NCI-H1436 treated with DMSO at 0.1 percent for 48 hours (cell line): ENCODE measurements around the gene GABARAPL1.
"Not testable (repeated sequence)": the region's sequence is repeated elsewhere in the genome, so short reads cannot be mapped to it uniquely, and the experiment has no call there.

ENCODE experiments used
- DNase-seq: peaks from one replicate; lab custom pipeline; 2025; lab: John Stamatoyannopoulos, UW

GABARAPL1 gene

DNA sequence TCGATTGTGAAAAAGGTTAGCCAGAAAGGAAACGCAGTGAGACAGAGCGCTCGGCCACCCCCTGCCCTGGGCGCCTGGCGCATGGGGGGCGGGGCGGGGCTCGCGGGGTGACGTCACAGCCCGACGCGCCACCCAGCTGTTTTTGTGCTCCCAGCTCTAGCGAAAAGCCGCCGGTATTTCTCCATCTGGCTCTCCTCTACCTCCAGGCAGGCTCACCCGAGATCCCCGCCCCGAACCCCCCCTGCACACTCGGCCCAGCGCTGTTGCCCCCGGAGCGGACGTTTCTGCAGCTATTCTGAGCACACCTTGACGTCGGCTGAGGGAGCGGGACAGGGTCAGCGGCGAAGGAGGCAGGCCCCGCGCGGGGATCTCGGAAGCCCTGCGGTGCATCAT is at the start of gene GABARAPL1:
Gene GABARAPL1, plus strand, starts transcription at position 139 of the 393 bp plus-strand sequence. Its CDS starts 253 bp downstream, at position 392.
- no peak for DNase-seq

DNA sequence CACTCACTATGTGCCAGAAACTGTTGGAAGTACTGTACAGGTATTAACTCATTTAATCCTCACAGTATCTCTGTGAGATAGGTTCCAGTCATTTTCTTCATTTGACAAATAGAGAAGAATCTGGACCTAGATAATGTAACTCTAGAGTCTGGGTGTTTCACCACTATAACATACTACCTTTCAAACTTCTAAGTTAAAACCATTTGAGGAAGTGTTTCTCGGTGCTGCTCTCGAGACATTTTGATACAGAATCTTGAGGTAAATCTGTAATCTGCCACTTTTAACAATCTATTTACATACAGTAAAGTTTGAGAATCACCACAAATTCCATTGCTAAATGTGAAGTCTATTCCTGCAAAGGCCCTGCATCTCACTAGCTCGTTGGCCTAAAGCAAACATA is 49.6 kb upstream of the GABARAPL1 start:
- no peak for DNase-seq

GRCh38 chr12:10165421-10165820 is 47.3 kb upstream of the GABARAPL1 start:
- no peak for DNase-seq

- no peak for DNase-seq
Observed at GRCh38 chr12:10167599-10167998, 45.1 kb upstream of the GABARAPL1 start.

DNA sequence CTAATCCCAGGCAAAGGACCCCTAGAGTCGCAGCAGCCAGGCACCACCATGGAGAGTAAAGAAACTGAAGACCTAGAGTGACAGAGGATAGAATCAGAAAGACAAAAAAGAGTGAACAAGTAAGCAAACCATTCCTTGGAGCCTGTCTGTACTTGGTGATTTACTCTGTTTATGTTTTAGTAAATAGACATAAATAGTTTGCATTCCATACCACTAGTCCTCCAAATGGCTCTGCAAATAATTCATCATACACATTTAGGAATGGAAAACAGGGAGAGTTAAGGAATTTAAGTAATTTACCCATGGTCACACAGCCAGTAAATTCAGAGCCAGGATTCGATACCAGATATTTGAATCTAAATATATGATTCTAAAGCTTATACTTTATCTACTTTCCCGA is 43.6 kb upstream of the GABARAPL1 start:
- DNase-seq = no peak

GRCh38 chr12:10170216-10170615 is 42.5 kb upstream of the GABARAPL1 start:
- DNase-seq = no peak

- DNase-seq = no peak
Observed at GRCh38 chr12:10171973-10172728, 40.5 kb upstream of the GABARAPL1 start, which contains the start of gene OLR1. Gene OLR1 (minus strand): TSS chr12:10172132. CDS start chr12:10172077, 55 bp downstream.

- DNase-seq = no peak
Observed at GRCh38 chr12:10174986-10175614, 37.6 kb upstream of the GABARAPL1 start.

GRCh38 chr12:10175846-10176636 is 36.6 kb upstream of the GABARAPL1 start:
- no peak for DNase-seq

GRCh38 chr12:10178821-10179220 is 33.9 kb upstream of the GABARAPL1 start, which contains the start of gene TMEM52B:
Gene TMEM52B (plus strand): TSS chr12:10179032. CDS start chr12:10179575, 543 bp downstream.
- DNase-seq = no peak

- DNase-seq = no peak
Observed at GRCh38 chr12:10179776-10180181, 32.9 kb upstream of the GABARAPL1 start.

GRCh38 chr12:10182354-10183049 is 30.2 kb upstream of the GABARAPL1 start:
- DNase-seq = no peak

DNA sequence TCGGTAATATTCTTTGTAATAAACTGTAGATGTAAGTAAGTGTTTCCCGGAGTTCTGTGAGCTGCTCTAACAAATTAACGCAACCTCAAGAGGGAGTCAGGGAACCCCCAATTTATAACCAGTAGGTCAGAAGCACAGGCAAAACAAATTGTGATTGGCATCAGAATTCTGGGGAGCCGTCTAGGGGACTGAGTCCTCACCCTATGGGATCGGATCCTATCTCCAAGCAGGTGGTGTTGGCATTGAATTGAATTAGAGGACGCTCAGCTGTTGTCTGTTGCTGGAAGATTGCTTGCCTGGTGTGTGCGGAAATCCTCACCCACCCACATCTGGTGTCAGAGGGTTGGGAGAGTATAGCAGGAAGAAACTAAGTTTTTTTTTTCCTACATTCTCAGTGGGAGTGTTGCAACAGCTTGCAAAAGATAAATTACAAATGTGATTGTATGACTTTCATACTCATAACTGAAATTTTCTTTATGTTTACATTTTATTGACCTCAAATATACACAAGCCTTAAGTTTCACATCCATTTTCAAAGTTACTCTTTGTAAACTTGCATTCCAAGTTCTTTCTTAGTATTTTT is 28.3 kb upstream of the GABARAPL1 start:
- no peak for DNase-seq

- no peak for DNase-seq
Observed at GRCh38 chr12:10186299-10186698, 26.4 kb upstream of the GABARAPL1 start.

- not testable (repeated sequence) for DNase-seq
Observed at GRCh38 chr12:10186958-10187357, 25.7 kb upstream of the GABARAPL1 start.

DNA sequence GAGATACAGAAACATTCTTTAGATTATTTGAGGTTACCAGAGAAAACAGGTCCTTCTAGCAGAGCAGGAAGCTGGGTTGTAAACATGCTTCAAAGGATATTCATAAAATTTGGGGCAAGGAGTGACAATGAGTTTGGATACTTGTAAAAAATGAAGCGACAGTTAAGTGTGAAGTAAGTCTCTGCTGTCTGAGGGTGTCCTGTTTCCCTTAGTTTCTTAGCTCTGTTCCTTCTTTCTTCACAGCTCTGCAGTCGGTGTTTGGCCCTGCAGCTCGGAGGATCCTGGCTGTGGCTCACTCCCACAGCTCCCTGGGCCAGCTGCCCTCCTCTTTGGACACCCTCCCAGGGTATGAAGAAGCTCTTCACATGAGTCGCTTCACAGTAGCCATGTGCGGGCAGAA is 23.0 kb upstream of the GABARAPL1 start:
- no peak for DNase-seq

- DNase-seq = no peak
Observed at GRCh38 chr12:10190558-10191388, 21.9 kb upstream of the GABARAPL1 start.

- no peak for DNase-seq
Observed at GRCh38 chr12:10191865-10192264, 20.8 kb upstream of the GABARAPL1 start.

GRCh38 chr12:10194160-10194670 is 18.5 kb upstream of the GABARAPL1 start:
- no peak for DNase-seq

- DNase-seq = no peak
Observed at GRCh38 chr12:10196210-10196609, 16.5 kb upstream of the GABARAPL1 start.
